ENCODE data around the gene NEDD4L. TPM values are rescaled to one million over a fixed set of nuclear protein-coding genes. Genes with fewer than 3 reads are reported as not detected.

The NEDD4L gene
- total RNA-seq, 5 donors from 2014 or later (not counting 1 experiment from before 2014, with no cell fraction given), result 4.4 to 10.7 (median 6.7) TPM

DNA sequence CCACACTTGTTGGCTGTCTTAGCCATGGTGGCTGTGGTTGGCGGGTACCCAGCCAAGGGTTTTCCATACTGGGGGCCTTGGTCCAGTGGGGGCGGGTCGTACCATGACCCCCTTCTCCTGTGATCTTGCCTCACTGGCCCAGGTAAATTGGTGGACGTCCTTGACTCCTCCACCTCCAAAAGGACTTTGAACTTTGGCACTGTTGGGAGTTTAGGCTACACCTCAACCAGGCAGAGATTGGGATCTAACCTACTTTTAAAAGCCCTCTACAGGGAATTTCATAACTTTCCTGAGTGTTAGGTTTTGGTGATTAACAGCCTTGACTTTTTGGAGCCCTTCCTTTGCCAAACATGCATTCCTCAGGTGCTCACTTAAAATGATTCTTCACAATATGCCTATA is 106.7 kb downstream of the NEDD4L start:
- Histone ChIP-seq H3K9me3 (no peaks in the 10 kb centered on the region), H3K4me3 (ENCODE audit: control insufficient read depth in 1 of 2, extremely low read depth in 1 of 2, low read length in 1 of 2) (no peak overlapping the region), H3K4me1 (ENCODE audit: control insufficient read depth in 1 of 2, extremely low read depth in 1 of 2, insufficient read depth in 2 of 2, low read length in 2 of 2) (no peaks in the 10 kb centered on the region), H3K27ac (ENCODE audit: low read length) (no peak overlapping the region), H3K36me3 (ENCODE audit: control insufficient read depth in 2 of 2, extremely low read depth in 1 of 2, insufficient read depth in 1 of 2, low read length in 1 of 2) (no peaks in the 10 kb centered on the region), H3K27me3 (replicated peaks in 1 of 2; ENCODE audit: control insufficient read depth in 2 of 2, extremely low read depth in 1 of 2, insufficient read depth in 2 of 2, low read length in 1 of 2) (peaks cover 0 to 3% of the 10 kb centered on the region in 2 experiments)
- no peaks in the 10 kb centered on the region for H3K9me3 Mint-ChIP-seq
- ATAC-seq (replicated peaks in 1 of 4) (no peak), DNase-seq (no peak)
- no peak overlapping the region for H3K27ac Mint-ChIP-seq
- H3K36me3 Mint-ChIP-seq, result no peaks in the 10 kb centered on the region
- H3K27me3 Mint-ChIP-seq, result peaks cover 6 to 11% of the 10 kb centered on the region in 2 donors
- H3K4me1 Mint-ChIP-seq, result no peaks in the 10 kb centered on the region
- WGBS (ENCODE audit: insufficient coverage), result 100% methylated on average over 1 of the region's 4 CpGs
- no peak overlapping the region for H3K4me3 Mint-ChIP-seq
- ChIA-PET POLR2A (no interaction called here), CTCF (interaction anchor here in 1 of 2 donors (0.7 kb wide), 1 partner anchor 17 kb away, joined by 5 read pairs; no protein-coding TSS in a partner anchor)

DNA sequence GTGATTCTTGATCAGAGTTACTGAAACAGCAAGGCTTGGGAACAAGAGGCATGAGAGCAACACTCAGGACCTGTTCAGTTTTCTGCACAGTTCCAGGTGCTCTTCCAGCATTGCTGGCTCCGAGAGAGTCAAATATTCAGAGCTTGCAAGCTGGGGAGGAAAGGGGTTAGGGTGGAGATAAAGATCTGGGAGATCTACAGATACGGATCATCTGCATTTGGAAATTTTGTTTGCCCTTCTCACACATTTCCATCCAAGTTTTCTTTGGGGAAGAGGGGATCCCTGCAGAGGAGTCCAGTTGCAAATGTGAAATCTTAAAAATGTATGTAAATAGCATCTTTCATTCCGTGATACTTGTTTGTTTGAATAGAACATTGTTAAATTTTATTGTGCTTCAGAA is 108.2 kb downstream of the NEDD4L start:
- POLR2A ChIA-PET, result no interaction called here
- Histone ChIP-seq H3K36me3 (ENCODE audit: control insufficient read depth in 2 of 2, extremely low read depth in 1 of 2, insufficient read depth in 1 of 2, low read length in 1 of 2) (no peaks in the 10 kb centered on the region), H3K27ac (ENCODE audit: low read length) (no peak overlapping the region), H3K4me1 (ENCODE audit: control insufficient read depth in 1 of 2, extremely low read depth in 1 of 2, insufficient read depth in 2 of 2, low read length in 2 of 2) (no peaks in the 10 kb centered on the region), H3K27me3 (replicated peaks in 1 of 2; ENCODE audit: control insufficient read depth in 2 of 2, extremely low read depth in 1 of 2, insufficient read depth in 2 of 2, low read length in 1 of 2) (peaks cover 0 to 3% of the 10 kb centered on the region in 2 experiments), H3K9me3 (no peaks in the 10 kb centered on the region), H3K4me3 (ENCODE audit: control insufficient read depth in 1 of 2, extremely low read depth in 1 of 2, low read length in 1 of 2) (no peak overlapping the region)
- Mint-ChIP-seq H3K27me3 (peaks cover 0 to 11% of the 10 kb centered on the region in 2 donors), H3K36me3 (no peaks in the 10 kb centered on the region), H3K9me3 (no peaks in the 10 kb centered on the region), H3K4me1 (no peaks in the 10 kb centered on the region), H3K4me3 (no peak overlapping the region), H3K27ac (no peak overlapping the region)
- DNase-seq (no peak), ATAC-seq (replicated peaks in 1 of 4) (no peak)
- CTCF ChIA-PET, result no interaction called here
- 71% methylated on average over 1 of the region's 3 CpGs for WGBS (ENCODE audit: insufficient coverage)

DNA sequence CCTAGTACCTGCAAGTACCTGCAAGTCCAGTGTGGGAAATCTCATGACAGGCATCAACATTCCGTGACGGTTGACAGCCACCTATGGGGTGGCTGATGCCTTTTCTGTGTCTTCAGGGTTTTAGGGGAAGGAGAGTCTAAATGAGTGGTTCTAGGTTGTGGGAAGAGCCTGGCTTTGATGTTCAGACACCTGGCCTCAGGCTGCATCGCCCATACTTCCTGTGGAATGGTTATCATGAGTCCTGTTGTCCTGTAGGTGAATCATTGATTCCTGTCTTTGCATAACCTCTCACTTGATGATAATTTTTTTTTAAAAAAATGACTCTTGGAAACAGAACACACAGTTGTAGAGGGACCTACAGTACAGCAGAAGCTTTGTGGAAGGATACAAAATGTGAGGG is 108.9 kb downstream of the NEDD4L start:
- no peak overlapping the region for H3K27ac ChIP-seq (ENCODE audit: low read length)
- WGBS (ENCODE audit: insufficient coverage), result no CpG with 5 or more reads among the region's 3 CpGs
- DNase-seq, result no peak
- H3K9me3 ChIP-seq, result no peaks in the 10 kb centered on the region
- ChIA-PET CTCF (interaction anchor here in 1 of 2 donors (0.6 to 0.7 kb wide), 2 partner anchors 36 to 129 kb away, joined by 8 to 13 read pairs; no protein-coding TSS in a partner anchor), POLR2A (no interaction called here)
- Mint-ChIP-seq H3K4me3 (no peak overlapping the region), H3K36me3 (no peaks in the 10 kb centered on the region), H3K27me3 (peaks cover 0 to 11% of the 10 kb centered on the region in 2 donors), H3K9me3 (no peaks in the 10 kb centered on the region), H3K27ac (no peak overlapping the region), H3K4me1 (no peaks in the 10 kb centered on the region)
- H3K4me1 ChIP-seq (ENCODE audit: control insufficient read depth in 1 of 2, extremely low read depth in 1 of 2, insufficient read depth in 2 of 2, low read length in 2 of 2), result no peaks in the 10 kb centered on the region
- H3K4me3 ChIP-seq (ENCODE audit: control insufficient read depth in 1 of 2, extremely low read depth in 1 of 2, low read length in 1 of 2), result no peak overlapping the region
- peaks cover 0 to 3% of the 10 kb centered on the region in 2 experiments for H3K27me3 ChIP-seq (replicated peaks in 1 of 2; ENCODE audit: control insufficient read depth in 2 of 2, extremely low read depth in 1 of 2, insufficient read depth in 2 of 2, low read length in 1 of 2)
- no peak for ATAC-seq (replicated peaks in 1 of 4)
- no peaks in the 10 kb centered on the region for H3K36me3 ChIP-seq (ENCODE audit: control insufficient read depth in 2 of 2, extremely low read depth in 1 of 2, insufficient read depth in 1 of 2, low read length in 1 of 2)

DNA sequence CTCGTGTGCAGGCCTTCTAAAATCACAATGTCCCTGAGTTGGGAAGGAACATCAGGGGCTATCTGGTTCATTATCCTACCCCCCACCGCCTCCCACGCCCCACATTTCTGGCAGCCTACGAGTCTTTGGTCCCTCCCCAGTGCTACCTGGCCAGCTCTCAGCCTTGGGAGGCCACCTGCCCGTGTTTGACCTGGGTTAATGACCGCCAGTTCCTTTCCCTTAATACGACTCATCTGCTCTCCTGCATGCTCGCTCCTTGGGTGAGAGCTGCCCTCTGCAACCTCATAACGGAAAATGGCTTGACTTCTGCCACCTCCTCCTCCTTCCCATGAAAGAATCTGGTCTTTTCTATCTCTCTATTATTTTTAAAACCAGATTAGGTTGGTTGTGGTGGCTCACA is 112.5 kb downstream of the NEDD4L start:
- Histone ChIP-seq H3K9me3 (no peaks in the 10 kb centered on the region), H3K27ac (ENCODE audit: low read length) (no peak overlapping the region), H3K4me1 (ENCODE audit: control insufficient read depth in 1 of 2, extremely low read depth in 1 of 2, insufficient read depth in 2 of 2, low read length in 2 of 2) (no peaks in the 10 kb centered on the region), H3K4me3 (ENCODE audit: control insufficient read depth in 1 of 2, extremely low read depth in 1 of 2, low read length in 1 of 2) (no peak overlapping the region), H3K36me3 (ENCODE audit: control insufficient read depth in 2 of 2, extremely low read depth in 1 of 2, insufficient read depth in 1 of 2, low read length in 1 of 2) (no peaks in the 10 kb centered on the region), H3K27me3 (replicated peaks in 1 of 2; ENCODE audit: control insufficient read depth in 2 of 2, extremely low read depth in 1 of 2, insufficient read depth in 2 of 2, low read length in 1 of 2) (peaks cover 0 to 2% of the 10 kb centered on the region in 2 experiments)
- Mint-ChIP-seq H3K9me3 (no peaks in the 10 kb centered on the region), H3K27ac (no peak overlapping the region), H3K36me3 (no peaks in the 10 kb centered on the region), H3K27me3 (peaks cover 3 to 11% of the 10 kb centered on the region in 2 donors), H3K4me1 (no peaks in the 10 kb centered on the region), H3K4me3 (no peak overlapping the region)
- POLR2A ChIA-PET, result no interaction called here
- no peak for DNase-seq
- 78% methylated on average over 7 of the region's 9 CpGs for WGBS (ENCODE audit: insufficient coverage)
- CTCF ChIA-PET, result no interaction called here
- ATAC-seq (replicated peaks in 1 of 4), result no peak

DNA sequence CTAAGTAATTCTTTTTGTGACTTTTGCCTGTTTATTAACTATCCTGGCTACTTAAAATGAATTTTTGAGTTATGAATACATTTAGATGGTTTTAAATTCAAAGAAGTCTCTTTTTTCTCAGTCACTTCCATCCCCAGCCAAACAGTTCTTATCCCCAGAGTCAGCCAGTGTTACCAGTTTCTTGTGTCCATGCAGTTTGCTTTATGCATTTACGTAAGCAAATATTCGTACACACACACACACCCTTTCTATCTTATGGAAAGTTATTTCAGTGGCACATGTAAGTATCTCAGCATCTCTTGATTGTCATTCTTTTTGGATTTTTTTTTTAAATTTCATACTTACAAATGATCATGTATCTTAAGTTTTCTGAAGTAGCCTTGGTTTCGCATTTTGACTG is 113.2 kb downstream of the NEDD4L start:
- no peaks in the 10 kb centered on the region for H3K4me1 Mint-ChIP-seq
- no peak overlapping the region for H3K4me3 ChIP-seq (ENCODE audit: control insufficient read depth in 1 of 2, extremely low read depth in 1 of 2, low read length in 1 of 2)
- ChIA-PET CTCF (no interaction called here), POLR2A (no interaction called here)
- no peaks in the 10 kb centered on the region for H3K4me1 ChIP-seq (ENCODE audit: control insufficient read depth in 1 of 2, extremely low read depth in 1 of 2, insufficient read depth in 2 of 2, low read length in 2 of 2)
- no peaks in the 10 kb centered on the region for H3K27me3 ChIP-seq (replicated peaks in 1 of 2; ENCODE audit: control insufficient read depth in 2 of 2, extremely low read depth in 1 of 2, insufficient read depth in 2 of 2, low read length in 1 of 2)
- ATAC-seq (replicated peaks in 1 of 4) (no peak), DNase-seq (no peak)
- H3K36me3 Mint-ChIP-seq, result no peaks in the 10 kb centered on the region
- H3K36me3 ChIP-seq (ENCODE audit: control insufficient read depth in 2 of 2, extremely low read depth in 1 of 2, insufficient read depth in 1 of 2, low read length in 1 of 2), result no peaks in the 10 kb centered on the region
- no peaks in the 10 kb centered on the region for H3K9me3 ChIP-seq
- H3K4me3 Mint-ChIP-seq, result no peak overlapping the region
- H3K27ac ChIP-seq (ENCODE audit: low read length), result no peak overlapping the region
- no peaks in the 10 kb centered on the region for H3K9me3 Mint-ChIP-seq
- WGBS (ENCODE audit: insufficient coverage), result no CpG with 5 or more reads among the region's 3 CpGs
- peaks cover 3 to 7% of the 10 kb centered on the region in 2 donors for H3K27me3 Mint-ChIP-seq
- H3K27ac Mint-ChIP-seq, result no peak overlapping the region

DNA sequence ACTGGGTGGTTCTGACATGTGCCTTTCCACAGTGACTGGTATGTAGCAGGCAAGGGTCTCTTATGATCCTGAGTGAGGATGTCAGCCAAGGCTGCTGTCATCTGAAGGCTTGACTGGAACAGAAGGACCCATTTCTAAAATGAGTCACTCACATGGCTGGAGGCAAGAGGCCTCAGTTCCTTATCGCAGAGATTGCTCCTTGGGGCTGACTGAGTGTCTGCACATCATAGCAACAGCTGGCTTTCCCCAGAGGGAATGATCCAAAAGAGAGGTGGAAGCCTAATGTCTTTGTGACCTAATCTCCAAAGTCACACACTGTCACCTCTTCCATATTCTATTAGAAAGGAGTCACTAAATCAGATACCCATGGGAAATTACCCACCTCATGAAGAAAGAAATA is 114.0 kb downstream of the NEDD4L start:
- no CpG with 5 or more reads among the region's 1 CpG for WGBS (ENCODE audit: insufficient coverage)
- DNase-seq (no peak), ATAC-seq (replicated peaks in 1 of 4) (no peak)
- Mint-ChIP-seq H3K9me3 (no peaks in the 10 kb centered on the region), H3K4me3 (no peak overlapping the region), H3K27me3 (peaks cover 4 to 7% of the 10 kb centered on the region in 2 donors), H3K27ac (no peak overlapping the region), H3K4me1 (no peaks in the 10 kb centered on the region), H3K36me3 (no peaks in the 10 kb centered on the region)
- no peak overlapping the region for H3K27ac ChIP-seq (ENCODE audit: low read length)
- no peaks in the 10 kb centered on the region for H3K27me3 ChIP-seq (replicated peaks in 1 of 2; ENCODE audit: control insufficient read depth in 2 of 2, extremely low read depth in 1 of 2, insufficient read depth in 2 of 2, low read length in 1 of 2)
- POLR2A ChIA-PET, result no interaction called here
- CTCF ChIA-PET, result no interaction called here
- H3K4me3 ChIP-seq (ENCODE audit: control insufficient read depth in 1 of 2, extremely low read depth in 1 of 2, low read length in 1 of 2), result no peak overlapping the region
- H3K4me1 ChIP-seq (ENCODE audit: control insufficient read depth in 1 of 2, extremely low read depth in 1 of 2, insufficient read depth in 2 of 2, low read length in 2 of 2), result no peaks in the 10 kb centered on the region
- no peaks in the 10 kb centered on the region for H3K36me3 ChIP-seq (ENCODE audit: control insufficient read depth in 2 of 2, extremely low read depth in 1 of 2, insufficient read depth in 1 of 2, low read length in 1 of 2)
- no peaks in the 10 kb centered on the region for H3K9me3 ChIP-seq

DNA sequence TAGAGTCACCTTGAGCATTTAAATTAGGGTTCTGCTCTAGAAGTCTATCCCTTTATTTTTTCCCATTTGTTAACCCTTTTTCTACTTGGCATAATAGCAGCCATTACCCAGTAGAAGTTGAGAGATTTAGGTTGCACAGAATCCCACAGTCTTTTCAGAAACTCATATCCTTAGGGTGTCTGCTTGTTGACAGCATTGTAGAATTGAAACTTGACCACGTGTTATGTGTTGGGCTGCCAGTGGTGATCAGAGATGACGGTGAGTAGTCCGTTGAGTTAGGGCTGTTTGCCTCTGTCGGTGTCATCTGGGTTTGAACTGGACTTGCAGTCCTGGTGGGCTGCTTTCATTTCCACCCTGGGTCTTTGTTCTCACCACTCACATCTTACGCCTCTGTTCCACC is 114.4 kb downstream of the NEDD4L start:
- Histone ChIP-seq H3K27me3 (replicated peaks in 1 of 2; ENCODE audit: control insufficient read depth in 2 of 2, extremely low read depth in 1 of 2, insufficient read depth in 2 of 2, low read length in 1 of 2) (no peaks in the 10 kb centered on the region), H3K4me1 (ENCODE audit: control insufficient read depth in 1 of 2, extremely low read depth in 1 of 2, insufficient read depth in 2 of 2, low read length in 2 of 2) (no peaks in the 10 kb centered on the region), H3K27ac (ENCODE audit: low read length) (no peak overlapping the region), H3K4me3 (ENCODE audit: control insufficient read depth in 1 of 2, extremely low read depth in 1 of 2, low read length in 1 of 2) (no peak overlapping the region), H3K9me3 (no peaks in the 10 kb centered on the region), H3K36me3 (ENCODE audit: control insufficient read depth in 2 of 2, extremely low read depth in 1 of 2, insufficient read depth in 1 of 2, low read length in 1 of 2) (no peaks in the 10 kb centered on the region)
- Mint-ChIP-seq H3K27ac (no peak overlapping the region), H3K4me1 (no peaks in the 10 kb centered on the region), H3K36me3 (no peaks in the 10 kb centered on the region), H3K27me3 (peaks cover 3 to 7% of the 10 kb centered on the region in 2 donors), H3K4me3 (no peak overlapping the region), H3K9me3 (no peaks in the 10 kb centered on the region)
- ChIA-PET CTCF (no interaction called here), POLR2A (no interaction called here)
- ATAC-seq (replicated peaks in 1 of 4) (no peak), DNase-seq (no peak)
- 60% methylated on average over 1 of the region's 5 CpGs for WGBS (ENCODE audit: insufficient coverage)

Measured in T-cell (primary cell).